Measurements from ENCODE around the gene EVC.
A peak's percentile ranks its signal among the peaks of the same experiment; 100 is the strongest.
"Not testable (repeated sequence)": the region's sequence is repeated elsewhere in the genome, so short reads cannot be mapped to it uniquely, and the experiment has no call there.

EVC gene

GRCh38 chr4:5708449-5709206, 2.4 kb upstream of the EVC start, which contains the start of gene EVC2:
Gene EVC2, minus strand, starts transcription at chr4:5708559. Its CDS starts 46 bp downstream, at chr4:5708513.
- peak; percentile 5 for DNase-seq (ENCODE audit: low spot score)

- no peak for DNase-seq (ENCODE audit: low spot score)
Observed at GRCh38 chr4:5709207-5709575, 1.8 kb upstream of the EVC start.

- DNase-seq (ENCODE audit: low spot score), result no peak
Observed at GRCh38 chr4:5710065-5710960, 688 bp upstream of the EVC start.

GRCh38 chr4:5711479-5712184, 631 bp downstream of the EVC start:
- no peak for DNase-seq (ENCODE audit: low spot score)

- DNase-seq (ENCODE audit: low spot score), result no peak
Observed at GRCh38 chr4:5712517-5712916, 1.5 kb downstream of the EVC start.

GRCh38 chr4:5712931-5713330, 1.9 kb downstream of the EVC start:
- DNase-seq (ENCODE audit: low spot score), result no peak

- DNase-seq (ENCODE audit: low spot score), result no peak
Observed at GRCh38 chr4:5713861-5714260, 2.9 kb downstream of the EVC start.

GRCh38 chr4:5715357-5715756, 4.4 kb downstream of the EVC start:
- DNase-seq (ENCODE audit: low spot score), result no peak

GRCh38 chr4:5716391-5716790, 5.4 kb downstream of the EVC start:
- DNase-seq (ENCODE audit: low spot score), result no peak

- DNase-seq (ENCODE audit: low spot score), result no peak
Observed at GRCh38 chr4:5717449-5718158, 6.6 kb downstream of the EVC start.

GRCh38 chr4:5718411-5718810, 7.4 kb downstream of the EVC start:
- no peak for DNase-seq (ENCODE audit: low spot score)

GRCh38 chr4:5719350-5720055, 8.5 kb downstream of the EVC start:
- no peak for DNase-seq (ENCODE audit: low spot score)

- DNase-seq (ENCODE audit: low spot score), result no peak
Observed at GRCh38 chr4:5720157-5720850, 9.3 kb downstream of the EVC start.

GRCh38 chr4:5720980-5721379, 10.0 kb downstream of the EVC start:
- DNase-seq (ENCODE audit: low spot score), result no peak

- no peak for DNase-seq (ENCODE audit: low spot score)
Observed at GRCh38 chr4:5721923-5722322, 10.9 kb downstream of the EVC start.

GRCh38 chr4:5722328-5722727, 11.3 kb downstream of the EVC start:
- no peak for DNase-seq (ENCODE audit: low spot score)

GRCh38 chr4:5724377-5724776, 13.4 kb downstream of the EVC start:
- no peak for DNase-seq (ENCODE audit: low spot score)

GRCh38 chr4:5728412-5728811, 17.4 kb downstream of the EVC start:
- DNase-seq (ENCODE audit: low spot score), result not testable (repeated sequence)

- no peak for DNase-seq (ENCODE audit: low spot score)
Observed at GRCh38 chr4:5730436-5730835, 19.4 kb downstream of the EVC start.

All from CD4-positive, alpha-beta T cell treated with Interleukin-2 at 100 ng/mL for 4 hours (primary cell).